GM10248 (cell line): ENCODE measurements around the gene SPATA31C2.
"Not testable (repeated sequence)": the region's sequence is repeated elsewhere in the genome, so short reads cannot be mapped to it uniquely, and the experiment has no call there.

ENCODE experiments used
- CTCF ChIA-PET: fragments of 300-600 bp; sonication (Branson Sonifier 250); formaldehyde crosslinking; extraction: SDS; loops from one replicate; lab custom pipeline; 2021; ENCODE audit warnings: antibody characterized with exemption; lab: Yijun Ruan, JAX
- POLR2A ChIA-PET: fragments of 350-650 bp; sonication (Branson Sonifier 250); formaldehyde crosslinking; extraction: SDS; loops from one replicate; lab custom pipeline; 2020; ENCODE audit warnings: antibody characterized with exemption; lab: Yijun Ruan, JAX
- DNase-seq: peaks from one replicate; pipeline ENCODE4 v3.0.0; 2012; ENCODE audit errors: extremely low spot score
- TF ChIP-seq, protein P1 (sequence below): IDR thresholded peaks from 2 replicates; pipeline ENCODE4 v1.5.1; 2012; ENCODE audit warnings: mild to moderate bottlenecking, low read depth; ENCODE audit errors: extremely low read depth, missing control alignments, control extremely low read depth

SPATA31C2 gene

DNA sequence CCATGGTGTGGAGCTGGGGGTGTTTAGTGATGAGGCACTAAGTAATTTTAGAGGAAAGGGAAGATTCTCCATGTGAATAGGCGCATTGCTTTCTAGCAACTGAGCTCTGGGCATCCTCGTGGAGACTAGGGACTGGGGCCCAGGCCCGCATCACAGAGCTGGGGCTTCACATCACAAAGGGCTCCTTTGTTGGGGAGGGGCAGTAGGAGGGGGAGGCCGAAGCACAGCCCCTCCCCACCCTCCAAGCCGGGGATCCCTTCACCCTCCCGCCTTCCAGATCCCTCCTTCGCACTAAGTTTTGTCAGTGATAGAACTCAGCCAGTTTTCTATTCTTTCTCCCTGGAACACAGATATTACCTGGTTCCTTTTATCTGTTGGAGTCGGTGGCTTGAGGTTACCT lies at the start of gene SPATA31C2:
SPATA31C2 (minus strand) TSS at position 101 of the 400 bp plus-strand sequence; CDS start at position 72, 29 bp downstream.
- CTCF ChIA-PET, POLR2A ChIA-PET, DNase-seq: not testable (repeated sequence)

- ChIA-PET POLR2A (no interaction called here), CTCF (no interaction called here)
- no peak for DNase-seq
- TF ChIP-seq, protein P1, sequence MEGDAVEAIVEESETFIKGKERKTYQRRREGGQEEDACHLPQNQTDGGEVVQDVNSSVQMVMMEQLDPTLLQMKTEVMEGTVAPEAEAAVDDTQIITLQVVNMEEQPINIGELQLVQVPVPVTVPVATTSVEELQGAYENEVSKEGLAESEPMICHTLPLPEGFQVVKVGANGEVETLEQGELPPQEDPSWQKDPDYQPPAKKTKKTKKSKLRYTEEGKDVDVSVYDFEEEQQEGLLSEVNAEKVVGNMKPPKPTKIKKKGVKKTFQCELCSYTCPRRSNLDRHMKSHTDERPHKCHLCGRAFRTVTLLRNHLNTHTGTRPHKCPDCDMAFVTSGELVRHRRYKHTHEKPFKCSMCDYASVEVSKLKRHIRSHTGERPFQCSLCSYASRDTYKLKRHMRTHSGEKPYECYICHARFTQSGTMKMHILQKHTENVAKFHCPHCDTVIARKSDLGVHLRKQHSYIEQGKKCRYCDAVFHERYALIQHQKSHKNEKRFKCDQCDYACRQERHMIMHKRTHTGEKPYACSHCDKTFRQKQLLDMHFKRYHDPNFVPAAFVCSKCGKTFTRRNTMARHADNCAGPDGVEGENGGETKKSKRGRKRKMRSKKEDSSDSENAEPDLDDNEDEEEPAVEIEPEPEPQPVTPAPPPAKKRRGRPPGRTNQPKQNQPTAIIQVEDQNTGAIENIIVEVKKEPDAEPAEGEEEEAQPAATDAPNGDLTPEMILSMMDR = no peak
Measured at GRCh38 chr9:88187631-88188030, 49.4 kb upstream of the SPATA31C2 start.

GRCh38 chr9:88186495-88187110 lies 48.3 kb upstream of the SPATA31C2 start:
- ChIA-PET CTCF (interaction anchor here (1.3 kb wide), 1 partner anchor 9 kb away, joined by 3 read pairs; no protein-coding TSS in a partner anchor), POLR2A (no interaction called here)
- DNase-seq = no peak
- TF ChIP-seq, protein P1 = no peak

DNA sequence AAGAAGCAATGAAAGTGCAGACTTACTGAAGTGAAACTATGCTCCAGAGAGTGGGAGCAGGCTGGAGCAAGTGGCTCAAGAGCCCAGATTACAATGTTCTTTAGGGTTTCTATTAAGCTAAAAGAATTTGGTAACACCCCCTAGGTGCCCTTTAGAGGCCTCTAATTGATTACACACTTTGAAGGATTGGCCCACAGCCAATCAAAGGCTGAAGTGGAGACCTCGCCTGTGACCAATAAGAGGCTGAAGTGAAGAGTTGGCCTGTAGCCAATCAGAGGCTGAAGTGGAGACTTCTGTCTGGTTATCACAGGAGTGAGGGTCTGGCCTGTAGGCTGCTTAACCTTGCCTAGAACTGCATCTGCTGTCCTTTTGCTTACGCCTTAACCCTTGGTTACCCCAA lies 46.7 kb upstream of the SPATA31C2 start:
- ChIA-PET POLR2A (no interaction called here), CTCF (no interaction called here)
- TF ChIP-seq, protein P1 = no peak
- DNase-seq = no peak

DNA sequence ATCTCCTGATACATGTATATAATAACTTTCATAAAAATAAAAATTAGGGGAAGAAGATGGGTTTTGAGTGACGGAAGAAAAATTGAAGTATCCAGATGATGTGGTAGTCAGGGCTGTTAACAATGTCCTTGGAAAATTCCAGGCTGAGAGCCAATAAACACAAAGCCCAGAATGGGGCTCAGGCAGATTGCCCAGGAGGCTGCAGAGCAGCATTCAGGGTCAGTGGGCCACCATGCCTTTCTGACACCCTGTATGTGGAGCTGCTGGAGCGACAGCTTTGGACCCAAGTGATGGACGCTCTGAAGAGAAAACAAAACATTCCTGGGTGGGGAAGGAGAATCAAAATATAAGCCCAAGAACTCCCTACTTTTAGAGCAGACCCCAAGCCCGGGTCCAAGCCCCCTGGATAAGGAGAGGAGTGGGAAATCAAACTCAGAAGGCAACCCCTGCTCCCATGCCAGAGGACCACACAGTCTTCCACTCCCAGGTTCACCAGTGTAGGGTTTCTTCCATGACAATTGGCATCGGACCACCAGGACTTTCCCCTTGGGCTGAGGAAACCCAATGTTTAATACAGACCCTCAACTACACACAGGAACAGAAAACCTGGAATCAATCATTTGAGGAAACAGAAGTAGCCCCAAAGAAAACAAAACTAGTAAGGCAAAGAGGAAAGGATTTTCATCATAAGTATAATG lies 45.7 kb upstream of the SPATA31C2 start:
- DNase-seq = no peak
- TF ChIP-seq, protein P1 = no peak
- CTCF ChIA-PET = no interaction called here
- POLR2A ChIA-PET = no interaction called here

- ChIA-PET CTCF (no interaction called here), POLR2A (no interaction called here)
- no peak for DNase-seq
- TF ChIP-seq, protein P1 = no peak
Measured at GRCh38 chr9:88182501-88182900, 44.2 kb upstream of the SPATA31C2 start.
